ENCODE results near the gene TAF1D.

Gene TAF1D

DNA sequence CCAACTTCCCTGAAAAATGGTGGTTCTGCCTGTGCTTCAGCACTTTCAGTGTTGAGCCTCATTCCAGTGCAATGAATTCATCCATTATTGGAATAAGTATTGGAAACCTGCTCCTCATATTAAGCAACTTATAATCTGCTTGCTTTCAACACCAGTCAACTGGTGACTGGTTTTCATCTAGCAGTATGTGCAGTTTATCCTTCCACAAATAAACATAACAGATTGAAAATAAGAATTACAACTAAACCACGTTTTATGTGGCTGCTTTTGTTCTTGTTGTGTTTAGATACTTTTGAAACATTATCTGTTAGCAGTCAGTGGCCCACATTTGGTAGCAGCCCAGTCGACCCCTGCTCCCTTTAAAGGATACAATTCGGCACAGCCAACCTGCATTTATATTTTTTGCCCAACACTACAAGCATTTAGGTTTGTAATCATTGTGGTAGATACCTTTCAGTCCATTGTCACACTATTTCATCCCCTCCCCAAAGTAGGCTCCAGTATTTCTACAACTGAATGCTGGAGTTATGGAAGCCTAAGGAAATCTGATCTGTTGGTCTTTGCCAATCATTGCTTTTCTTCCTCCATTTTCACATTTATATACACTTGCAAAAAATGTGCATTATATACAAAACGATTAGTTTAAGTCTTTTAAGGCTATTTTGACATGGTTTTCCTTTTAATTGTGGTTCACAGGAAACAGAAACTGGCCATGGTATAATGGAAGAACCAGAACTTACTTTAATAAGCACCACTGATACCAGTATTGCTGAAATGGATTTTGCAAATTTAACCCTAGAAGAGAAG, 13.1 kb downstream of the TAF1D start:
- no peaks in the 10 kb centered on the region for H3K4me1 ChIP-seq
- intact Hi-C loops (cut with DNase I; ENCODE audit: low total_unique reads), result no loop called here
- no peaks in the 10 kb centered on the region for H3K27me3 ChIP-seq
- no peak for DNase-seq
- H3K9me3 ChIP-seq, result no peaks in the 10 kb centered on the region
- H3K36me3 ChIP-seq, result peaks cover 68 to 83% (median 76%) of the 10 kb centered on the region in 3 donors
- H3K27ac ChIP-seq, result no peak overlapping the region
- H3K4me3 ChIP-seq, result no peak overlapping the region
- TF ChIP-seq, protein P1, sequence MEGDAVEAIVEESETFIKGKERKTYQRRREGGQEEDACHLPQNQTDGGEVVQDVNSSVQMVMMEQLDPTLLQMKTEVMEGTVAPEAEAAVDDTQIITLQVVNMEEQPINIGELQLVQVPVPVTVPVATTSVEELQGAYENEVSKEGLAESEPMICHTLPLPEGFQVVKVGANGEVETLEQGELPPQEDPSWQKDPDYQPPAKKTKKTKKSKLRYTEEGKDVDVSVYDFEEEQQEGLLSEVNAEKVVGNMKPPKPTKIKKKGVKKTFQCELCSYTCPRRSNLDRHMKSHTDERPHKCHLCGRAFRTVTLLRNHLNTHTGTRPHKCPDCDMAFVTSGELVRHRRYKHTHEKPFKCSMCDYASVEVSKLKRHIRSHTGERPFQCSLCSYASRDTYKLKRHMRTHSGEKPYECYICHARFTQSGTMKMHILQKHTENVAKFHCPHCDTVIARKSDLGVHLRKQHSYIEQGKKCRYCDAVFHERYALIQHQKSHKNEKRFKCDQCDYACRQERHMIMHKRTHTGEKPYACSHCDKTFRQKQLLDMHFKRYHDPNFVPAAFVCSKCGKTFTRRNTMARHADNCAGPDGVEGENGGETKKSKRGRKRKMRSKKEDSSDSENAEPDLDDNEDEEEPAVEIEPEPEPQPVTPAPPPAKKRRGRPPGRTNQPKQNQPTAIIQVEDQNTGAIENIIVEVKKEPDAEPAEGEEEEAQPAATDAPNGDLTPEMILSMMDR (IDR thresholded peaks at IDR 0.05), result no peak

DNA sequence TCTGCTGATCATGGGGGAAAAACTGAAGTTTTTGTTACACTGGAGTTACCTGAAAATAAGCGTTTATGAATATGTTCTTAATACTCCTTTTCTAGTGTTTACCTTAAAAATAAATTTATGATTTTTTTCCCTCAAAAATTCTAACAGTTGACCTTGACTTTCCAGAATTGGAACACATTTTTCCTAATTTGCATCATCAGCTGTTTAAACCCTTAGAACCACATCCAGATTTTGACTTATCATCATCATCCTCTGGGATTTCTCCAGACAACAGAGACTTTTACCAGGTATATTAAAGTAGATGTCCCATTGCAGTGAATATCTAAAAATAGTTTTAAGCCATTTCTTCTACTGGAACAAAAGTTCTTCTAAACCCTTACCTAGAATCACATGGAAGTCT, 17.2 kb downstream of the TAF1D start:
- Histone ChIP-seq H3K36me3 (peaks cover 37 to 65% (median 53%) of the 10 kb centered on the region in 3 donors), H3K4me3 (no peak overlapping the region), H3K4me1 (no peaks in the 10 kb centered on the region), H3K27me3 (no peaks in the 10 kb centered on the region), H3K27ac (no peak overlapping the region), H3K9me3 (no peaks in the 10 kb centered on the region)
- intact Hi-C loops (cut with DNase I; ENCODE audit: low total_unique reads), result no loop called here
- TF ChIP-seq, protein P1 (IDR thresholded peaks at IDR 0.05), result no peak
- no peak for DNase-seq

DNA sequence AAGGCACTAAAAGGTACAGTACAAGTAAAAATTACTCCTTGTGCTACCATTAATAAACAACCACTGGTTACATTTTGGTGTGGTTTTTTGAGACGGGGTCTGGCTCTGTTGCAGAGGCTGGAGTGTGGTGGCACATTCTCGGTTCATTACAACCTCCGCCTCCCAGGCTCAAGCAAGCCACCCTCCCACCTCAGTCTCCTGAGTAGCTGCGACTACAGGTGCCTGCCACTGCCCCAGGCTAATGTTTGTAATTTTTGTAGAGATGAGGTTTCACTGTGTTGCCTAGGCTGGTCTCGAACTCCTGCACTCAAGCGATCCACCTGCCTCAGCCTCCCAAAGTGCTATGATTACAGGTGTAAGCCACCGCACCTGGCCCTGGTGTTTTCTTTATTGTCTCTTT, 20.8 kb downstream of the TAF1D start:
- Histone ChIP-seq H3K4me1 (no peaks in the 10 kb centered on the region), H3K27ac (no peak overlapping the region), H3K4me3 (no peak overlapping the region), H3K9me3 (no peaks in the 10 kb centered on the region), H3K36me3 (peaks cover 26 to 54% (median 28%) of the 10 kb centered on the region in 3 donors), H3K27me3 (no peaks in the 10 kb centered on the region)
- intact Hi-C loops (cut with DNase I; ENCODE audit: low total_unique reads), result no loop called here
- no peak for DNase-seq
- TF ChIP-seq, protein P1 (IDR thresholded peaks at IDR 0.05), result no peak

DNA sequence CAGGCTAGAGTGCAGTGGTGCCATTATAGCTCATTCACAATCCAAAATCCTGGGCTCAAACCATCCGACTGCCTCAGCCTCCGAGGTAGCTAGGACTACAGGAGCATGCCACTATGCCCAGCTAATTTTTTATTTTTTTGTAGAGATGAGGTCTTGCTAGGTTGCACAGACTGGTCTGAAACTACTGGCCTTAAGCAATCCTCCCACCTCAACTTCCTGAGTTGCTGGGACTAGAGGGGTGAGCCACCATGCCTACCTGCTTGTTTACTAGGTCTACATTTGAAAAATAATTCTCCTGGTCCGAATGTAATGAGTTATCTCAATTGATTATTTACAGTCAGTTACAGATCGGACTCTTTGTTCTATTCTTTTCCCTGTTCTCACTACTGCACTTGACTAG, 22.0 kb downstream of the TAF1D start:
- Histone ChIP-seq H3K4me1 (no peaks in the 10 kb centered on the region), H3K27ac (no peak overlapping the region), H3K27me3 (no peaks in the 10 kb centered on the region), H3K36me3 (peaks cover 23 to 55% (median 38%) of the 10 kb centered on the region in 3 donors), H3K4me3 (no peak overlapping the region), H3K9me3 (no peaks in the 10 kb centered on the region)
- TF ChIP-seq, protein P1 (IDR thresholded peaks at IDR 0.05), result no peak
- no peak for DNase-seq
- intact Hi-C loops (cut with DNase I; ENCODE audit: low total_unique reads), result no loop called here

DNA sequence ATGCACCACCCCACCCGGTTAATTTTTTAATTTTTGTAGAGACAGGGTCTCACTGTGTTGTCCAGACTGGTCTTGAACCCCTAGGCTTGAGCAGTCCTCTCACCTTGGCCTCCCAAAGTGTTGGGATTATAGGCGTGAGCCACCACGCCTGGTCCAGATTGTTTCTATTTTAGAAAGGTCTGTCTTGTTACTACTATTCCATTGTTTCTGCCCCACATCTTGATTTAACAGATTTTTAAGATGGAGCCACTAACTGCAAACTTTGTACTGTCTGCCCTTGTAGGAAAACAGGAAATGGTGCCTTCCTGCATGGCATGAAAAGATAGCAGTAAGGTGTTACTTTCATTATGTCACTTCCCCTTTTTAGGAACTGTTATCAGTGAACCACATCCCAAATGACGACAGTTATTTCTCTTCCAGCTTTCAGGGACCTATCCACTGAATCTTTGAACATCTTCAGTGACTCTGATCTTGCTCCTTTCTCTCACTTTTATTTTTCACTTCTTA, 23.2 kb downstream of the TAF1D start:
- Histone ChIP-seq H3K4me3 (no peak overlapping the region), H3K36me3 (peaks cover 17 to 53% (median 35%) of the 10 kb centered on the region in 3 donors), H3K27me3 (no peaks in the 10 kb centered on the region), H3K9me3 (no peaks in the 10 kb centered on the region), H3K27ac (no peak overlapping the region), H3K4me1 (no peaks in the 10 kb centered on the region)
- DNase-seq, result no peak
- TF ChIP-seq, protein P1 (IDR thresholded peaks at IDR 0.05), result no peak
- intact Hi-C loops (cut with DNase I; ENCODE audit: low total_unique reads), result no loop called here
